ENCODE results near the gene APOB. TPM values are rescaled to one million over a fixed set of nuclear protein-coding genes. Genes with fewer than 3 reads are reported as not detected.

The APOB gene
- polyA plus RNA-seq, 1 experiment, result 0.04 TPM

- Histone ChIP-seq H3K27me3 (ENCODE audit: control insufficient read depth, insufficient read depth, low read length) (no peaks in the 10 kb centered on the region), H3K36me3 (ENCODE audit: control insufficient read depth, insufficient read depth, low read length) (no peaks in the 10 kb centered on the region), H3K4me3 (ENCODE audit: low read depth, low read length) (no peak overlapping the region)
- no peak for TF ChIP-seq CTCF (IDR thresholded peaks at IDR 0.05; ENCODE audit: insufficient read depth, low read depth, low read length)
- no peak for DNase-seq (ENCODE audit: low read depth)
- ChIA-PET POLR2A (no interaction called here), CTCF (interaction anchor here (12.4 kb wide), 1 partner anchor 292 kb away, joined by 221 read pairs; the partner anchor contains the start of gene GDF7)
These were observed 88.4 kb downstream of the APOB start for GRCh38 chr2:20955277-20956026.

- CTCF ChIA-PET, result interaction anchor here (0.9 to 2.0 kb wide), 2 partner anchors 10 to 292 kb away, joined by 4 to 10 read pairs; no protein-coding TSS in a partner anchor
- Histone ChIP-seq H3K36me3 (ENCODE audit: control insufficient read depth, insufficient read depth, low read length) (no peaks in the 10 kb centered on the region), H3K4me3 (ENCODE audit: low read depth, low read length) (no peak overlapping the region), H3K27me3 (ENCODE audit: control insufficient read depth, insufficient read depth, low read length) (no peaks in the 10 kb centered on the region)
- DNase-seq (ENCODE audit: low read depth), result no peak
- TF ChIP-seq CTCF (IDR thresholded peaks at IDR 0.05; ENCODE audit: insufficient read depth, low read depth, low read length), result no peak
- POLR2A ChIA-PET, result no interaction called here
These were observed 90.6 kb downstream of the APOB start for GRCh38 chr2:20953146-20953824.

Other genes with a start within 250 kb of the APOB start
- gene LDAH, start 221.0 kb downstream of the APOB start, polyA plus RNA-seq (2011; rRNA removed), result 10.0 and 19.3 TPM in 2 replicates
- gene TDRD15, start 79.9 kb upstream of the APOB start, polyA plus RNA-seq (2011; rRNA removed), result not detected in 2 replicates